Gastroesophageal sphincter (tissue), 3 donors: ENCODE measurements around the gene FRMPD2.
"Not testable (repeated sequence)": the region's sequence is repeated elsewhere in the genome, so short reads cannot be mapped to it uniquely, and the experiment has no call there.

Experiments
- CTCF ChIP-seq, 4 experiments: fragments of 200-600 bp in 2 of 4; fragments of 450-650 bp in 2 of 4; sonication (generic) in 1 of 4; IDR thresholded peaks; one replicate each; pipeline ENCODE4 v1.5.1; 2017 to 2019; ENCODE audit warnings: antibody characterized with exemption in 4 of 4, mild to moderate bottlenecking in 2 of 4, moderate library complexity in 2 of 4
- EP300 ChIP-seq: sonication (generic); formaldehyde crosslinking; IDR thresholded peaks from one replicate; pipeline ENCODE4 v1.6.1; 2017; ENCODE audit warnings: antibody characterized with exemption, mild to moderate bottlenecking
- POLR2A ChIP-seq, 2 donors: fragments of 450-650 bp; IDR thresholded peaks; one replicate each; pipeline ENCODE4 v1.6.1; 2017; ENCODE audit warnings: antibody characterized with exemption in 2 of 2, mild to moderate bottlenecking in 2 of 2, moderate library complexity in 1 of 2
- POLR2AphosphoS5 ChIP-seq: sonication (generic); formaldehyde crosslinking; IDR thresholded peaks from one replicate; pipeline ENCODE4 v1.6.1; 2017; ENCODE audit warnings: antibody characterized with exemption

- not testable (repeated sequence) for TF ChIP-seq CTCF (IDR thresholded peaks at IDR 0.05); POLR2A (IDR thresholded peaks at IDR 0.05); POLR2AphosphoS5; EP300
Observed at GRCh38 chr10:48110277-48110676, 164.2 kb downstream of the FRMPD2 start.
